CD4-positive, alpha-beta memory T cell (primary cell): Measurements from ENCODE around the gene CELSR1. TPM values are rescaled to one million over a fixed set of nuclear protein-coding genes. Genes with fewer than 3 reads are reported as not detected.
A peak's percentile ranks its signal among the peaks of the same experiment; 100 is the strongest.
"Not testable (repeated sequence)": the region's sequence is repeated elsewhere in the genome, so short reads cannot be mapped to it uniquely, and the experiment has no call there.

Experiments used
- CTCF ChIA-PET: fragments of 350-600 bp; sonication (Branson Sonifier 250); formaldehyde crosslinking; loops from one replicate; lab custom pipeline; 2021; ENCODE audit warnings: inconsistent platforms; ENCODE audit not compliant: partially characterized antibody; lab: Charles Lee
- POLR2A ChIA-PET: fragments of 350-600 bp; sonication (Branson Sonifier 250); formaldehyde crosslinking; loops from one replicate; lab custom pipeline; 2021; ENCODE audit not compliant: partially characterized antibody; lab: Charles Lee
- DNase-seq, 5 donors: peaks; one replicate each; pipeline versions ENCODE4 v3.0.0 to v3.0.0-alpha.2; 2020 to 2022; ENCODE audit warnings: mixed read lengths in 1 of 5
- H3K27ac ChIP-seq: one replicate; pipeline ENCODE4 v1.7.0; 2013; ENCODE audit warnings: low read depth, low read length
- H3K27me3 ChIP-seq: 2 replicates; pipeline ENCODE4 v1.7.0; 2013; ENCODE audit warnings: mild to moderate bottlenecking, low read length, moderate library complexity; ENCODE audit not compliant: insufficient read depth
- H3K36me3 ChIP-seq: 2 replicates; pipeline ENCODE4 v1.7.0; 2013; ENCODE audit warnings: mild to moderate bottlenecking, low read length, moderate library complexity; ENCODE audit not compliant: insufficient read depth
- H3K4me1 ChIP-seq: 2 replicates; pipeline ENCODE4 v1.7.0; 2013; ENCODE audit warnings: mild to moderate bottlenecking, low read length, moderate library complexity; ENCODE audit not compliant: insufficient read depth
- H3K4me3 ChIP-seq, 2 donors: one replicate each; pipeline ENCODE4 v1.7.0; 2013; ENCODE audit warnings: low read length in 2 of 2, mild to moderate bottlenecking in 1 of 2
- H3K9me3 ChIP-seq, 2 donors: one replicate each; pipeline ENCODE4 v1.7.0; 2013; ENCODE audit warnings: low read length in 2 of 2, control low read depth in 1 of 2; ENCODE audit not compliant: control insufficient read depth in 1 of 2
- H3K27ac Mint-ChIP-seq, 7 donors: one replicate each; pipeline ENCODE4 v1.8.0; 2020 to 2021; ENCODE audit warnings: mixed read lengths in 7 of 7, mild to moderate bottlenecking in 6 of 7, inconsistent platforms in 3 of 7, moderate library complexity in 3 of 7
- H3K27me3 Mint-ChIP-seq, 2 donors: one replicate each; pipeline ENCODE4 v1.8.0; 2020 to 2021; ENCODE audit warnings: mixed read lengths in 2 of 2
- H3K36me3 Mint-ChIP-seq, 2 donors: one replicate each; pipeline ENCODE4 v1.8.0; 2020 to 2021; ENCODE audit warnings: mixed read lengths in 2 of 2, inconsistent platforms in 1 of 2, mild to moderate bottlenecking in 1 of 2
- H3K4me1 Mint-ChIP-seq, 4 donors: one replicate each; pipeline ENCODE4 v1.8.0; 2020 to 2021; ENCODE audit warnings: mixed read lengths in 4 of 4, mild to moderate bottlenecking in 1 of 4
- H3K4me3 Mint-ChIP-seq, 8 donors: one replicate each; pipeline ENCODE4 v1.8.0; 2020 to 2021; ENCODE audit warnings: mixed read lengths in 8 of 8, mild to moderate bottlenecking in 7 of 8, moderate library complexity in 6 of 8, inconsistent platforms in 3 of 8
- H3K9me3 Mint-ChIP-seq, 8 donors: one replicate each; pipeline ENCODE4 v1.8.0; 2020 to 2021; ENCODE audit warnings: mixed read lengths in 8 of 8, mild to moderate bottlenecking in 5 of 8, inconsistent platforms in 3 of 8, moderate library complexity in 1 of 8
- intact Hi-C: fragments of 100-400 bp; cut with micrococcal nuclease; formaldehyde crosslinking; loops from one replicate; pipeline ENCODE4 v1.15.1; 2023
- polyA plus RNA-seq, 2 donors: library from polyadenylated mRNA; unstranded; fragments of 300-500 nt; fragmentation: Illumina TruSeq; gene quantifications; one replicate each; pipeline ENCODE4 v1.2.3, GENCODE V29; 2021
- total RNA-seq, 2 experiments: library from RNA; stranded (reverse); gene quantifications; one replicate each; pipeline ENCODE4 v1.2.3, GENCODE V29; 2021

The CELSR1 gene
- total and polyA plus RNA-seq, 4 experiments from 2014 or later, result 0.47 to 1.1 (median 0.81) TPM

DNA sequence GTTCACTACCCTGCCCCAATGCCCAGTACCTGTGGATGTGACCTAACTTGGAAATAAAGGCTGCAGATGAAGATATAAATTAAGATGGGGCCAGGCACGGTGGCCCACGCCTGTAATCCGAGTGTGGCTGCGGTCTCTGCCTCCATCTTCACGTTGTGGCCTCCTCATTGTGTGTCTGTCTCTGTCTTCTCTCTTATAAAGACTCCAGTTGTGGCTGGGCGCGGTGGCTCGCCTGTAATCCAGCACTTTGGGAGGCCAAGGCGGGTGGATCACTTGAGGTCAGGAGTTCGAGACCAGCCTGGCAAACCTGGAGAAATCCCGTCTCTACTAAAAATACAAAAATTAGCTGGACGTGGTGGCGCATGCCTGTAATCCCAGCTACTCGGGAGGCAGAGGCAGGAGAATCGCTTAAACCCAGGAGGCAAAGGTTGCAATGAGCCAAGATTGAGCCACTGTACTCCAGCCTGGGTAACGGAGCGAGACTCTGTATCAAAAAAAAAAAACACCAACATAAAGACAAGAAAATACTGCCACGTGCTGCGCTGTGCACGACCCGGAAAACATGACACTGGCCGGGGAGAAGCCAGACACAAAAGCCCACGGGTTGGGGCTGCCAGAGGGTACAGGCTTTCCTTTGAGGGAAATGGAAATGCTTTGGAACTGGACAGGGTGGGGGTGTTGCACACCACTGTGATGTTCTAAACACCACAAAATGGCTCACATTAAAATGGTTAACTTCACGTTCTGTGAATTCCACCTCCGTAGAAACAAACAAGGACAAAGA lies 18.7 kb downstream of the CELSR1 start:
- Mint-ChIP-seq H3K4me3 (no peak overlapping the region), H3K27me3 (peaks cover 1 to 2% of the 10 kb centered on the region in 2 donors), H3K36me3 (no peaks in the 10 kb centered on the region), H3K9me3 (no peaks in the 10 kb centered on the region), H3K4me1 (no peaks in the 10 kb centered on the region), H3K27ac (peak overlapping the region in 1 of 7 donors; percentile 5)
- Histone ChIP-seq H3K36me3 (no peaks in the 10 kb centered on the region), H3K27ac (no peak overlapping the region), H3K9me3 (no peaks in the 10 kb centered on the region), H3K4me3 (no peak overlapping the region), H3K4me1 (no peaks in the 10 kb centered on the region), H3K27me3 (no peaks in the 10 kb centered on the region)
- intact Hi-C loops, result no loop called here
- ChIA-PET CTCF (no interaction called here), POLR2A (no interaction called here)
- no peak for DNase-seq

- H3K9me3 ChIP-seq, result no peaks in the 10 kb centered on the region
- no peaks in the 10 kb centered on the region for H3K36me3 Mint-ChIP-seq
- no peak overlapping the region for H3K27ac ChIP-seq
- H3K9me3 Mint-ChIP-seq, result no peaks in the 10 kb centered on the region
- H3K27me3 ChIP-seq, result no peaks in the 10 kb centered on the region
- no peak overlapping the region for H3K27ac Mint-ChIP-seq
- ChIA-PET POLR2A (no interaction called here), CTCF (no interaction called here)
- no peaks in the 10 kb centered on the region for H3K4me1 Mint-ChIP-seq
- H3K4me3 ChIP-seq, result no peak overlapping the region
- H3K36me3 ChIP-seq, result no peaks in the 10 kb centered on the region
- H3K27me3 Mint-ChIP-seq, result peaks cover 1 to 2% of the 10 kb centered on the region in 2 donors
- DNase-seq, result no peak
- H3K4me3 Mint-ChIP-seq, result no peak overlapping the region
- intact Hi-C loops, result no loop called here
- H3K4me1 ChIP-seq, result no peaks in the 10 kb centered on the region
Observed at GRCh38 chr22:46518038-46518437, 19.4 kb downstream of the CELSR1 start.

DNA sequence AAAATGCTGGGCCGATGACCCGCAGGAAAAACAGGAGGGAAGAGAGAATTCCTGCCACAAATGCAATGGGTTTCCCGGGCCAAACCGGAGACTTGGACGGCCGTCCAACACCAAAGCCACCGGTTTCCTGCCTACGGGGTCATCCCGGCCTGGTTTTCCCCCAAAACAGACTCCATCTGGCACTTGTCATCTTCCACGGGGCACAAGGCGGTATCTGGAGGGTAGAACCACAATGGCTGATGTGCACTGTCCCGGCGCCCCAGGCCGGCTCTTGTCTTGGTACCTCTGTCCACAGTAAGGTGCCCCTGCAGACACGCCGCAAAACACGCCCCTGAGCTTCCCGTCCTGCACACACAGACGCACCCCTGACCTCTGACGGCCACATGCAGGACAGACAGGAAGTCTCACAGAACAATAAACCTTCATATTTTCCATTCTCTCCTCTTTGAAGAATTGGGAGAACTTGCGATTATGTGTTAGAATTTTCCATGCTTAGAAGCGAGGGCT lies 20.1 kb downstream of the CELSR1 start:
- H3K36me3 ChIP-seq, result no peaks in the 10 kb centered on the region
- no peaks in the 10 kb centered on the region for H3K27me3 ChIP-seq
- H3K4me1 ChIP-seq, result no peaks in the 10 kb centered on the region
- intact Hi-C loops, result no loop called here
- Mint-ChIP-seq H3K4me3 (no peak overlapping the region), H3K9me3 (no peaks in the 10 kb centered on the region), H3K4me1 (no peaks in the 10 kb centered on the region), H3K27me3 (peaks cover 1 to 2% of the 10 kb centered on the region in 2 donors), H3K27ac (no peak overlapping the region), H3K36me3 (no peaks in the 10 kb centered on the region)
- ChIA-PET POLR2A (no interaction called here), CTCF (no interaction called here)
- no peak overlapping the region for H3K27ac ChIP-seq
- H3K4me3 ChIP-seq, result no peak overlapping the region
- H3K9me3 ChIP-seq, result no peaks in the 10 kb centered on the region
- no peak for DNase-seq

- Mint-ChIP-seq H3K27ac (no peak overlapping the region), H3K27me3 (peaks cover 1 to 2% of the 10 kb centered on the region in 2 donors), H3K9me3 (no peaks in the 10 kb centered on the region), H3K4me1 (no peaks in the 10 kb centered on the region), H3K4me3 (no peak overlapping the region), H3K36me3 (no peaks in the 10 kb centered on the region)
- DNase-seq, result no peak
- no peaks in the 10 kb centered on the region for H3K36me3 ChIP-seq
- H3K27ac ChIP-seq, result no peak overlapping the region
- no peak overlapping the region for H3K4me3 ChIP-seq
- H3K9me3 ChIP-seq, result no peaks in the 10 kb centered on the region
- intact Hi-C loops, result no loop called here
- CTCF ChIA-PET, result no interaction called here
- H3K4me1 ChIP-seq, result no peaks in the 10 kb centered on the region
- POLR2A ChIA-PET, result no interaction called here
- no peaks in the 10 kb centered on the region for H3K27me3 ChIP-seq
Observed at GRCh38 chr22:46516638-46517037, 20.8 kb downstream of the CELSR1 start.

DNA sequence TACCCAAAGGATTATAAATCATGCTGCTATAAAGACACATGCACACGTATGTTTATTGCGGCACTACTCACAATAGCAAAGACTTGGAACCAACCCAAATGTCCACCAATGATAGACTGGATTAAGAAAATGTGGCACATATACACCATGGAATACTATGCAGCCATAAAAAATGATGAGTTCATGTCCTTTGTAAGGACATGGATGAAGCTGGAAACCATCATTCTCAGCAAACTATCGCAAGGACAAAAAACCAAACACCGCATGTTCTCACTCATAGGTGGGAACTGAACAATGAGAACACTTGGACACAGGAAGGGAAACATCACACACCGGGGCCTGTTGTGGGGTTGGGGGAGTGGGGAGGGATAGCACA lies 21.3 kb downstream of the CELSR1 start:
- CTCF ChIA-PET, H3K27me3 Mint-ChIP-seq, H3K4me3 ChIP-seq, H3K4me1 Mint-ChIP-seq, POLR2A ChIA-PET, H3K27me3 ChIP-seq, intact Hi-C loops, H3K4me1 ChIP-seq, DNase-seq, H3K4me3 Mint-ChIP-seq, H3K9me3 Mint-ChIP-seq, H3K9me3 ChIP-seq, H3K36me3 ChIP-seq, H3K27ac ChIP-seq, H3K27ac Mint-ChIP-seq, H3K36me3 Mint-ChIP-seq: not testable (repeated sequence)

DNA sequence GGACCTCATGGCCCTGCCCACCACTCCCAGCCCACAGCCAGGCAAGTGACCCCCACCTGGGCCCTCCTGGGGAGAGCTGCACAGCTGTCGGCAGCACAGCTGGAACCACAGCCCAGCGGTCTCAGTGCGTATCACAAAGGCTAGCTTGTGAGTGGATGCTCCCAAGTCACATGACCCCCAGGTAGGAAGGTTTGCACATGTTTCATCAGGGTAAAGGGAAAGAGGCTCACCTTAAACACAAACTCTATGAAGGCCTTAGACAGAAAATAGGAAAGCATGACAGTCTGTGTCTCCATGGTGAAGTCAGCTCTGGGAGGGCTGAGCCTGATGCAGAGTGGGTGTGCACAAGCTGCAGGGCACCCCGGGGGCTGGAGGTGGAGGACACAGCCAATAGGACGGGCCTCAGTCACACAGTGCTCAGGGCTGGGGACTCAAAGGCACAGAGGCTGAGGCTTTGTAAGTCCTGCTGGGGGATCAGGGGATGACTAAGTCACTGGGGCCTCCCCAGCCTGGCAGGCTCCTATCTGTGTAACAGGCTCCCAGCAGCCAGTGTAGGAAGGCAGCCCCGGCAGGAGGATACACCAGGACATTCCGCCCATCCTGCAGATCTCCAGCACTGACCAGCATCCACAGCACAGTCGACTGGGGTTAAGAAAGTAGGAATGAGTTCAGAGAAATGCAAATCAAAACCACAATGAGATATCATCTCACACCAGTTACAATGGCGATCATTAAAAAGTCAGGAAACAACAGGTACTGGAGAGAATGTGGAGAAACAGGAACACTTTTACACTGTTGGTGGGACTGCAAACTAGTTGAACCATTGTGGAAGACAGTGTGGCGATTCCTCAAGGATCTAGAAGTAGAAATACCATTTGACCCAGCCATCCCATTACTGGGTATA lies 22.0 kb downstream of the CELSR1 start:
- H3K9me3 ChIP-seq, result no peaks in the 10 kb centered on the region
- H3K36me3 Mint-ChIP-seq, result no peaks in the 10 kb centered on the region
- peaks cover 1 to 2% of the 10 kb centered on the region in 2 donors for H3K27me3 Mint-ChIP-seq

GRCh38 chr22:46514592-46515207 lies 22.7 kb downstream of the CELSR1 start:
- H3K4me1 ChIP-seq, result no peaks in the 10 kb centered on the region
- Mint-ChIP-seq H3K4me3 (no peak overlapping the region), H3K36me3 (no peaks in the 10 kb centered on the region), H3K9me3 (no peaks in the 10 kb centered on the region), H3K4me1 (peaks cover 0 to 2% (median 0%) of the 10 kb centered on the region in 4 donors), H3K27ac (no peak overlapping the region), H3K27me3 (peaks cover 1 to 2% of the 10 kb centered on the region in 2 donors)
- H3K4me3 ChIP-seq, result no peak overlapping the region
- H3K27ac ChIP-seq, result no peak overlapping the region
- CTCF ChIA-PET, result no interaction called here
- no peaks in the 10 kb centered on the region for H3K27me3 ChIP-seq
- no peaks in the 10 kb centered on the region for H3K9me3 ChIP-seq
- H3K36me3 ChIP-seq, result no peaks in the 10 kb centered on the region
- DNase-seq, result no peak
- intact Hi-C loops, result no loop called here
- POLR2A ChIA-PET, result no interaction called here

More for the DNA sequence above, 22.0 kb downstream of the CELSR1 start:
- no peaks in the 10 kb centered on the region for H3K27me3 ChIP-seq
- H3K36me3 ChIP-seq, result no peaks in the 10 kb centered on the region
- intact Hi-C loops, result no loop called here
- H3K4me1 ChIP-seq, result no peaks in the 10 kb centered on the region
- Mint-ChIP-seq H3K27ac (no peak overlapping the region), H3K4me1 (peaks cover 0 to 2% (median 0%) of the 10 kb centered on the region in 4 donors), H3K4me3 (no peak overlapping the region), H3K9me3 (no peaks in the 10 kb centered on the region)
- no peak for DNase-seq
- H3K27ac ChIP-seq, result no peak overlapping the region
- CTCF ChIA-PET, result no interaction called here
- POLR2A ChIA-PET, result no interaction called here
- no peak overlapping the region for H3K4me3 ChIP-seq
